ENCODE measurements around the gene LDLRAD3.

GRCh38 chr11:35954205-35954604, 10.3 kb downstream of the LDLRAD3 start:
- no peak for TF ChIP-seq CREB1 (IDR thresholded peaks at IDR 0.05; ENCODE audit: low read depth)
- TF ChIP-seq REST (IDR thresholded peaks at IDR 0.05; ENCODE audit: low read depth), result no peak
- no peak for TF ChIP-seq RAD21 (IDR thresholded peaks at IDR 0.05; ENCODE audit: low read depth)
- no peak for TF ChIP-seq EP300 (IDR thresholded peaks at IDR 0.05; ENCODE audit: borderline replicate concordance)
- TF ChIP-seq TAF1 (IDR thresholded peaks at IDR 0.05; ENCODE audit: low read depth), result no peak
- no peak for TF ChIP-seq YY1 (IDR thresholded peaks at IDR 0.05; ENCODE audit: low read depth)
- TF ChIP-seq CEBPB (IDR thresholded peaks at IDR 0.05), result no peak
- TF ChIP-seq EGR1 (IDR thresholded peaks at IDR 0.05), result no peak
- TF ChIP-seq NFIC (IDR thresholded peaks at IDR 0.05), result no peak
- TF ChIP-seq MAX (IDR thresholded peaks at IDR 0.05), result no peak
- no peak for TF ChIP-seq USF1 (IDR thresholded peaks at IDR 0.05)
